GM18502 (cell line): ENCODE results near the gene GFER.

Experiments used
- ATAC-seq: cut with Tn5 transposase; IDR thresholded peaks from one replicate; pipeline ENCODE4 v1.9.1; 2021; ENCODE audit warnings: mild to moderate bottlenecking; ENCODE audit not compliant: unreplicated experiment, poor library complexity

The GFER gene

GRCh38 chr16:1973461-1974156 is 10.4 kb upstream of the GFER start:
- ATAC-seq: no peak

DNA sequence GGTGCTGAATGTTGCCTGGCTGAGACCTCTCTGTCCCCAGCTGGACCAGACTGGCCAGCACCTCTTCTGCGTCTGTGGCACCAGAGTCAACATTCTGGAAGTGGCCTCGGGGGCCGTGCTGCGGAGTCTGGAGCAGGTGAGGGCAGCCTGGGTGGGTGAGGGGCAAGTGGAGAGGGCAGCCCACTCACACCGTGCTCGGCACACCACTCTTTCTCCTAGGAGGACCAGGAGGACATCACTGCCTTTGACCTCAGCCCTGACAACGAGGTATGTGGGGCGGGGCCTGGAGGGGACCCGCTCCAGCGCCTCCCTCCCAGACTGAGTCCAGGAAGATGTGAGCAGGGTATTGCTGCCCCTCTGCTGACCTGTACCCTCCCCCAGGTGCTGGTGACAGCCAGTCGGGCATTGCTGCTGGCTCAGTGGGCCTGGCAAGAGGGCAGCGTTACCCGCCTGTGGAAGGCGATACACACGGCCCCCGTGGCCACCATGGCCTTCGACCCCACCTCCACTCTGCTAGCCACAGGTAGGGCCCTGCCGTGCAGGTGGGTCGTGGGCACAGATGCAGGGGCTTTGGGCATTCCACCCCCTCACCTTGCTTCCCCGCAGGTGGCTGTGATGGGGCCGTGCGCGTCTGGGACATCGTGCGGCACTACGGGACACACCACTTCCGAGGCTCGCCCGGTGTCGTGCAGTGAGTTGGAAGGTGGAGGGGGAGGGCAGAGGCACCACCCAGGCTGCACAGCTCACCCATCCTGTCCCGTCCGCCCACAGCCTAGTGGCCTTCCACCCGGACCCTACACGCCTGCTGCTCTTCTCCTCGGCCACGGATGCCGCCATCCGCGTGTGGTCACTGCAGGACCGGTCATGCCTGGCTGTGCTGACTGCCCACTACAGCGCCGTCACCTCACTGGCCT is 9.6 kb upstream of the GFER start:
- no peak for ATAC-seq

GRCh38 chr16:1975432-1976215 is 8.4 kb upstream of the GFER start:
- ATAC-seq: no peak

DNA sequence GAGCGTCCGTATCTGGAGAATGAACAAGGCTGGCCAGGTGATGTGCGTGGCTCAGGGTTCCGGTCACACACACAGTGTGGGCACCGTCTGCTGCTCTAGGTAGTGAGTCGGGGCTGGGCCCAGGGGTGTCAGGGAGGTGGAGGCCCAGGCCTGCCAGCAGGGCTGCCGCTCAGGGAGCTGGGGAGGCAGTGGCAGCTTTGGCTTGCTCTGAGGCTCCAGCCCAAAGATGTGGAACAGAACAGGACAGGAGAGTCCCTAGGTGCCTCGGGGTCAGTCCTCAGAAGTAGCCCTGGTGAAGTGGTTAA is 7.8 kb upstream of the GFER start:
- no peak for ATAC-seq

DNA sequence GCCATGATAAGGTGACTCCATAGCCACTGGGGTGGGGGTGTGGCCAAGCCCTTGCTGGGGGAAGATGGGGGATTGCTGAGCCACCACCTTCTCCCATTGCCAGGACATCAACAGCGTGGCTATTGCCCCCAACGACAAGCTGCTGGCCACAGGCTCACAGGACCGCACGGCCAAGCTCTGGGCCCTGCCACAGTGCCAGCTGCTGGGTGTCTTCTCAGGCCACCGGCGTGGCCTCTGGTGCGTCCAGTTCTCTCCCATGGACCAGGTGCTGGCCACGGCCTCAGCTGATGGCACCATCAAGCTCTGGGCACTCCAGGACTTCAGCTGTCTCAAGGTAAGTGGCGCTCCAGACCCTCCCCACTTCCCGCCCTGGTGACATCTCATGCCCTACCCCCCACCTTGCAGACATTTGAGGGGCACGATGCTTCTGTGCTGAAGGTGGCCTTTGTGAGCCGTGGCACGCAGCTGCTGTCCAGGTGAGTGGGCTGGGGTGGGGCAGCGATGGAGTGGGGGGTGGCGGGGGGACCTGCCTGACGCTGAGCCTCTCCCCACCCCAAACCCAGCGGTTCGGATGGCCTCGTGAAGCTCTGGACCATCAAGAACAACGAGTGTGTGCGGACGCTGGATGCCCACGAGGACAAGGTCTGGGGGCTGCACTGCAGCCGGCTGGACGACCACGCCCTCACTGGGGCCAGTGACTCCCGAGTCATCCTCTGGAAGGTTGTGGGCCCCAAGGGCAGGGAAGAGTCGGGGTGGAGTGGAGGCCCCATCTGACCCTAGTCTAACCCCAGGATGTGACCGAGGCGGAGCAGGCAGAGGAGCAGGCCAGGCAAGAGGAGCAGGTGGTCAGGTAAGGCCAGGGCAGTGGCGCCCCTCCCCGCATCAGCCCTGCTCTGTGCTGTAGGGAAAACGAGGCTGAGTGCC is 6.8 kb upstream of the GFER start:
- no peak for ATAC-seq

DNA sequence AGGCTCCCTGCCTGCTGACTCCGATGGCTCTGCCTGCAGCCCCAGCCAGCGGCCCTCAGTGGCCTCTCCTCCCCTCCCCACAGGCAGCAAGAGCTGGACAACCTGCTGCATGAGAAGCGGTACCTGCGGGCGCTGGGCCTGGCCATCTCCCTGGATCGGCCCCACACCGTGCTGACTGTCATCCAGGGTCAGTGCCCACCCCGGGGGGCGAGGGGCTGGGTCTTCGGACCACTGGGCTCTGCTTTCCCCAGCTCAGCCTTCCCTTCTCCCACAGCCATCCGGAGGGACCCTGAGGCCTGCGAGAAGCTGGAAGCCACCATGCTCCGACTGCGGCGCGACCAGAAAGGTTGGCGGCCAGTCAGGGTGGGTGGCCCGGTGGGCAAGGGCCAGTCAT is 6.1 kb upstream of the GFER start:
- ATAC-seq: no peak

- ATAC-seq: no peak
Measured at GRCh38 chr16:1978476-1979120, 5.4 kb upstream of the GFER start.

DNA sequence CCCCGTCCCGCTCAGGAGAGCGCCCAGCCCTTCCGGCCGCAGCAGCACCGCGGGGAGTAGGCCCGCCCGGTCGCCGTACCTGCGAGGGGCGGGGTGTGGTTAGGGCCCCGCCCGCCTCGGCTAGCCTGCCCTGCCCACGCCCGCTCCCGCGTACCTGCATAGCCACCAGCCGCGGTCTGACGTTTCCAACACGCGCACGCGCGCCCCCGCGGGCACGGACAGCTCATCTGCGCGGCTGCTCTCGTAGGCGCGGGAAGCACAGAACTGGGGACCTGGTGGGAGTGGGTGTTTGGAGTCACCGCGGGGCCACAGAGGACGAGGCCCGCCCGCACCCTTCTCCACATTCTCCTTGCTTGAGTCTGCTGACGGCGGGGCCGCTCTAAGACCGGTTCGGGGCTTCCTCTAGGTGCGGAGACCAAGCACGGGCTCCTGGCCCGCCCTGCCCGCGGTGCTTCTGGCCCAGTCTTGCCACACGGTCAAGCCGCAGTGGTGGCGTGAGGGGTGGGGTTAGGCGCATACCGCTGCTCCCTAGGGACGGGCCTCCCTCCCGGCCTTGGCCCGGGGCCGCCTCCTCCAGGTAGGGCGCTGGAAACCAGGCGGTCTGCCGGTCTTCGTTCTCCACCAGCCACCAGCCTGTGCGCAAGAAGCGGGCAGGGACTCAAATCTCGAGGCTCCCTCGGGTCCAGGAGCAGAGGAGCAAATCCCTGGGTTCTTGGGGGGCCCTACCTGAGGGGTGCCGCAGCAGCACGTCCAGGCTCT is 4.5 kb upstream of the GFER start:
- no peak for ATAC-seq

GRCh38 chr16:1980030-1980769 is 3.8 kb upstream of the GFER start:
- no peak for ATAC-seq

GRCh38 chr16:1980770-1981087 is 3.3 kb upstream of the GFER start:
- ATAC-seq: no peak

DNA sequence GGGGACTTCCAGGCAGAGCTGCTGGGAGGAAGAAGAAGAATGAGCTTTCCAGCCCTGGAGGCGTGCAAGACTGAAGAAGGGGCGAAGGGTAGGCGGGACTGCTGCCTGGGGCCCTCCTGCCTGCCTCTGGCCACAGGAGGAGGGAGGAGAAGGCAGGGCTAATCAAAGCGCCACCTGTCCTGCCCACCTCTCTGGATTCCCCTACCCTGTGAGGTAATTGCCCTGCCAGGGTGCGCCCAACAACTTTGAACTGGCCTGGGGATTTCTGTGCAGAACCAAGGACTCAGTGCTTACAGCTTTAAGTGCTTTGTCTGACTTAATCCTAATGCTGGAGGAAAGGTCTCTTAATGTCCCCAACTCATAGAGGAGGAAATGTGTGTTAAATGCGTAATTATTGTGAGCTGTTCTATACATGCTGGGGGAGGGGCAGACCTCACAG is 2.6 kb upstream of the GFER start, which contains the start of gene NOXO1:
Gene NOXO1 (minus strand): TSS at position 72 of the 439 bp plus-strand sequence. CDS start 290 bp downstream, outside the sequence.
- ATAC-seq: no peak

DNA sequence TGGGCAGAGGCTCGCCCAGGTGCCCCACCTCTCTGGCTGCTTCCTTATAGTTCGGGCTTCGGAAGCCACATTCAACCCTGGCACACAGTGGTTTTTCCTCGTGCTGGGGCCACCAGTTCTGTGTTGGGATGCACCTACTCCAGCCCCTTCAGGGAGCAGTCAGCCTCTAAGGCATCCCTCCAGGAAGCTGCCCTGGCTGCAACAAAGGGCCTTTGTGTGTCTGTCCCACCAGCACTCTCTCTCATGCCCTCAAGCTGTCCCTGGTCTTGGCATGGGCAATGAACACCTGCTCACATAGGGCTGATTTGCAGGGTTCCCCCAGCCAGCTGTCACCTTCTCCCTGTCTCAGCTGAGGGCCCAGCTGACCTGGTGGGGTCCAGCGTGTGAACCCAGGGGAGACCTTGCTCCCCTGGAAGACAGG is 2.0 kb upstream of the GFER start:
- ATAC-seq: no peak

- ATAC-seq: no peak
Measured at GRCh38 chr16:1982991-1983543, 926 bp upstream of the GFER start.

- peak; percentile 17 for ATAC-seq
Measured at GRCh38 chr16:1984347-1985225, 593 bp downstream of the GFER start.

DNA sequence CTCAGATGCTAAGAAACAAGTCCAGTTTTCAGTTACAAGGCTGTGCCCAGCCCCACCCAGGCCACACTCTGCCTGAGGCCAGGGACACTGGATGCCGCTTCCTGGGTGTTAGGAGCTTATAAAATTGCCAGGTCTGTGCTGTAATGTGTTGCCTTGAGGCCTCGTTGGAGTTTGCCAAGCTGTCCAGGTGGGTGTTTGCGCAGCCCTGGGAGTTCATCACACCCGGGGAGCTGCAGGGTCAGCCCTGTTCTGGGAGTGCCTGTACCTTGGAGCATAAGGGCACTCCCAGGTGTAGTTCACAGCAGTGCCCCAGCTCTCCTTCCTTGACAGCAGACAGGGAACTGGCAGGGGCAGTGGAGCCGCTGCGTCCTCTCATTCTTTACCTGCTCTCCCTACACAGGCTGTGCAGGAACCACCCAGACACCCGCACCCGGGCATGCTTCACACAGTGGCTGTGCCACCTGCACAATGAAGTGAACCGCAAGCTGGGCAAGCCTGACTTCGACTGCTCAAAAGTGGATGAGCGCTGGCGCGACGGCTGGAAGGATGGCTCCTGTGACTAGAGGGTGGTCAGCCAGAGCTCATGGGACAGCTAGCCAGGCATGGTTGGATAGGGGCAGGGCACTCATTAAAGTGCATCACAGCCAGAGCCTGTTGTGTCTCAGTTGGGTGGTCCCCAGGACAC is 1.6 kb downstream of the GFER start:
- no peak for ATAC-seq

DNA sequence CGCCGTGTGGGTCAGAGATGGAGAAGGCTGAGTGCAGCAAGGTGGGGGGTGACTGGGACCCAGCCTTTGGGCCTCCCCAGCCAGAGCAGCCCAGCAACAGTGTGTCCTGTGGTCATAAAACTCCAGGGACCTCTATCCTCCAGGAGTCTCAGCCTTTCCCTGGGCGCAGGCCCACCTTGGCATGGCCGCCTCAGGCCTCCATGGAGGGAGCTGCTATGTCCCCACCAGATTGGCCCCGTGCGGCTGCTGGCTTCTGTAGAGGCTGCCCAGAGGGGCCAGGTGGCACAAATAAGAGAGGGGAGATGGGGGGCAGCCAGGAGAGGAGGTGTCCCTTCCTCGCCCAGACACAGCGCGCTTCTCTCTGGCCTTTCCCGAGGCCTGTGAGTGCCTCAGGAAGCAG is 3.2 kb downstream of the GFER start:
- ATAC-seq: no peak
